Fibroblast of lung (primary cell): Measurements from ENCODE around the gene TMEM225B. TPM values are rescaled to one million over a fixed set of nuclear protein-coding genes. Genes with fewer than 3 reads are reported as not detected.

Experiments
- DNase-seq, 2 donors: peaks; one replicate each; pipeline versions ENCODE4 v3.0.0 to v3.0.0-alpha.2; 2010; ENCODE audit warnings: low read depth in 2 of 2
- H2AFZ ChIP-seq: 2 replicates; pipeline ENCODE4 v1.5.1; 2012; ENCODE audit warnings: low read length, control low read depth, inconsistent platforms
- H3K27ac ChIP-seq: 2 replicates; pipeline ENCODE4 v1.5.1; 2011; ENCODE audit warnings: low read length, control low read depth; ENCODE audit not compliant: insufficient read depth
- H3K27me3 ChIP-seq: 2 replicates; pipeline ENCODE4 v1.5.1; 2011; ENCODE audit warnings: mild to moderate bottlenecking, low read length; ENCODE audit not compliant: control insufficient read depth, insufficient read depth
- H3K36me3 ChIP-seq: 2 replicates; pipeline ENCODE4 v1.5.1; 2011; ENCODE audit warnings: low read length; ENCODE audit not compliant: control insufficient read depth, insufficient read depth
- H3K4me1 ChIP-seq: 2 replicates; pipeline ENCODE4 v1.5.1; 2011; ENCODE audit warnings: low read length; ENCODE audit not compliant: control insufficient read depth, insufficient read depth; ENCODE audit errors: extremely low read depth
- H3K4me2 ChIP-seq: 2 replicates; pipeline ENCODE4 v1.5.1; 2011; ENCODE audit warnings: low read length, control low read depth; ENCODE audit not compliant: insufficient read depth; ENCODE audit errors: extremely low read depth
- H3K4me3 ChIP-seq, 4 experiments: fragments of 200-600 bp in 1 of 4; sonication (generic) in 1 of 4; replicated peaks in 1 of 4; 2 replicates each; pipeline ENCODE4 v1.5.1; 2011 to 2016; ENCODE audit warnings: low read length in 4 of 4, low read depth in 3 of 4, mild to moderate bottlenecking in 3 of 4, control low read depth in 2 of 4, inconsistent platforms in 1 of 4, mixed read lengths in 1 of 4; ENCODE audit not compliant: insufficient read depth in 1 of 4; ENCODE audit errors: control extremely low read depth in 1 of 4
- H3K79me2 ChIP-seq: 2 replicates; pipeline ENCODE4 v1.5.1; 2012; ENCODE audit warnings: mild to moderate bottlenecking, low read length, inconsistent platforms; ENCODE audit not compliant: control insufficient read depth, insufficient read depth
- H3K9ac ChIP-seq: 2 replicates; pipeline ENCODE4 v1.5.1; 2011; ENCODE audit warnings: mild to moderate bottlenecking, low read length, control low read depth; ENCODE audit not compliant: insufficient read depth
- H3K9me3 ChIP-seq: 2 replicates; pipeline ENCODE4 v1.5.1; 2012; ENCODE audit warnings: low read depth, low read length; ENCODE audit not compliant: control insufficient read depth, insufficient read depth
- H4K20me1 ChIP-seq: 2 replicates; pipeline ENCODE4 v1.5.1; 2011; ENCODE audit warnings: low read length; ENCODE audit not compliant: control insufficient read depth, insufficient read depth; ENCODE audit errors: extremely low read depth
- EZH2 ChIP-seq: IDR thresholded peaks from 2 replicates; pipeline ENCODE4 v1.5.1; 2012; ENCODE audit warnings: low read length, control low read depth, mild to moderate bottlenecking; ENCODE audit errors: missing control alignments
- polyA plus RNA-seq, 2 donors: library from polyadenylated mRNA; depleted of rRNA in 1 of 2; stranded (reverse) in 1 of 2; unstranded in 1 of 2; fragments of >200 nt; gene quantifications; 2 replicates each; pipeline ENCODE4 v1.2.1, GENCODE V29; 2011 to 2012; ENCODE audit warnings: missing spikeins in 1 of 2
- total RNA-seq: library from RNA; depleted of rRNA; stranded (reverse); fragments of >200 nt; gene quantifications from 2 replicates; pipeline ENCODE4 v1.2.1, GENCODE V29; 2014
- TF ChIP-seq, protein P1 (sequence below), 2 donors: IDR thresholded peaks in 1 of 2; conservative IDR thresholded peaks in 1 of 2; 1 replicate in 1 of 2; 2 replicates in 1 of 2; pipeline ENCODE4 v1.5.1; 2011 to 2012; ENCODE audit warnings: low read length in 2 of 2, control low read depth in 1 of 2, inconsistent platforms in 1 of 2, low read depth in 1 of 2, mild to moderate bottlenecking in 1 of 2

The TMEM225B gene
- total and polyA plus RNA-seq, 2 donors (not counting 1 experiment from before 2014, with no cell fraction given) = 1.2 to 1.3 TPM

GRCh38 chr7:99588868-99589267 lies 9.2 kb upstream of the TMEM225B start:
- no peak overlapping the region for H3K9ac ChIP-seq
- H3K27me3 ChIP-seq = no peaks in the 10 kb centered on the region
- no peaks in the 10 kb centered on the region for H3K36me3 ChIP-seq
- H3K27ac ChIP-seq = no peak overlapping the region
- no peak for TF ChIP-seq EZH2
- TF ChIP-seq, protein P1, sequence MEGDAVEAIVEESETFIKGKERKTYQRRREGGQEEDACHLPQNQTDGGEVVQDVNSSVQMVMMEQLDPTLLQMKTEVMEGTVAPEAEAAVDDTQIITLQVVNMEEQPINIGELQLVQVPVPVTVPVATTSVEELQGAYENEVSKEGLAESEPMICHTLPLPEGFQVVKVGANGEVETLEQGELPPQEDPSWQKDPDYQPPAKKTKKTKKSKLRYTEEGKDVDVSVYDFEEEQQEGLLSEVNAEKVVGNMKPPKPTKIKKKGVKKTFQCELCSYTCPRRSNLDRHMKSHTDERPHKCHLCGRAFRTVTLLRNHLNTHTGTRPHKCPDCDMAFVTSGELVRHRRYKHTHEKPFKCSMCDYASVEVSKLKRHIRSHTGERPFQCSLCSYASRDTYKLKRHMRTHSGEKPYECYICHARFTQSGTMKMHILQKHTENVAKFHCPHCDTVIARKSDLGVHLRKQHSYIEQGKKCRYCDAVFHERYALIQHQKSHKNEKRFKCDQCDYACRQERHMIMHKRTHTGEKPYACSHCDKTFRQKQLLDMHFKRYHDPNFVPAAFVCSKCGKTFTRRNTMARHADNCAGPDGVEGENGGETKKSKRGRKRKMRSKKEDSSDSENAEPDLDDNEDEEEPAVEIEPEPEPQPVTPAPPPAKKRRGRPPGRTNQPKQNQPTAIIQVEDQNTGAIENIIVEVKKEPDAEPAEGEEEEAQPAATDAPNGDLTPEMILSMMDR (conservative IDR thresholded peaks at IDR 0.05 in 1 of 2, IDR thresholded peaks at IDR 0.05 in 1 of 2; ENCODE audit: low read depth in 1 of 2, low read length in 2 of 2) = no peak
- no peak overlapping the region for H3K4me3 ChIP-seq
- H4K20me1 ChIP-seq = no peaks in the 10 kb centered on the region
- H3K4me1 ChIP-seq = no peaks in the 10 kb centered on the region
- DNase-seq = no peak
- H3K79me2 ChIP-seq = no peaks in the 10 kb centered on the region
- H3K4me2 ChIP-seq = no peak overlapping the region
- H3K9me3 ChIP-seq = no peaks in the 10 kb centered on the region
- no peak overlapping the region for H2AFZ ChIP-seq

DNA sequence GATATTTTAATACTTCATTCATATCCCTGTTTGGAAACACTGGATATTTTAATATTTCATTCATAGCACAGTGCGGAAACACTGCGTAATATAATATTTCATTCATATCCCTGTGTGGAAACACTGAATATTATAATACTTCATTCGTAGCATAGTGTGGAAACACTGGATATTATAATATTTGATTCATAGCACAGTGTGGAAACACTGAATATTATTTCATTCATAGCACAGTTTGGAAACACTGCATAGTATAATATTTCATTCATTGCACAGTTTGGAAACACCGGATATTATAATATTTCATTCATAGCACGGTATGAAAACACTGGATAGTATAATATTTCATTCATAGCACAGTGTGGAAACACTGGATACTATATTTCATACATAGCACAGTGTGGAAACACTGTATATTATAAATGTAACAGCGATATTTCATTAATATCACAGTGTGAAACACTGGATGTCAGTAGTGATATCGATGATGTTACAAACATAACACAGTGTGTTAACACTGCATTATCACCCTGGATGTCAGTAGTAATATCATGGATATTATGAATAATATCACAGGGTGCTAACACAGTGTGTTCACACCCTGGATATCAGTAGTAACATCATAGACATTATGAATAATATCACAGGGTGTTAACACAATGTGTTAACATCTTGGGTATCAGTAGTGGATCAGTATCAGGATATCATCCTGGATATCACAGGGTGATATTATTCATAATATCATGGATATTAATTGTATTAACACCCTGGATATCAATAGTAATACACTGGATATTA lies 2.9 kb upstream of the TMEM225B start:
- Histone ChIP-seq H4K20me1 (no peaks in the 10 kb centered on the region), H2AFZ (no peak overlapping the region)
- TF ChIP-seq EZH2 = no peak
- TF ChIP-seq, protein P1 (conservative IDR thresholded peaks at IDR 0.05 in 1 of 2, IDR thresholded peaks at IDR 0.05 in 1 of 2; ENCODE audit: low read depth in 1 of 2, low read length in 2 of 2) = no peak

GRCh38 chr7:99596408-99596955 lies 1.6 kb upstream of the TMEM225B start:
- DNase-seq = no peak
- H3K9me3 ChIP-seq = no peaks in the 10 kb centered on the region
- H3K9ac ChIP-seq = no peak overlapping the region
- H2AFZ ChIP-seq = no peak overlapping the region
- H3K27ac ChIP-seq = no peak overlapping the region
- H3K79me2 ChIP-seq = no peaks in the 10 kb centered on the region
- H3K27me3 ChIP-seq = no peaks in the 10 kb centered on the region
- H3K4me1 ChIP-seq = no peaks in the 10 kb centered on the region
- H3K4me2 ChIP-seq = no peak overlapping the region
- TF ChIP-seq, protein P1 (conservative IDR thresholded peaks at IDR 0.05 in 1 of 2, IDR thresholded peaks at IDR 0.05 in 1 of 2; ENCODE audit: low read depth in 1 of 2, low read length in 2 of 2) = no peak
- TF ChIP-seq EZH2 = no peak
- no peaks in the 10 kb centered on the region for H4K20me1 ChIP-seq
- no peaks in the 10 kb centered on the region for H3K36me3 ChIP-seq
- H3K4me3 ChIP-seq = no peak overlapping the region

More for the DNA sequence above, 2.9 kb upstream of the TMEM225B start:
- H3K9me3 ChIP-seq = no peaks in the 10 kb centered on the region
- no peaks in the 10 kb centered on the region for H3K79me2 ChIP-seq
- H3K4me3 ChIP-seq = no peak overlapping the region
- no peak overlapping the region for H3K9ac ChIP-seq
- no peak for DNase-seq
- no peaks in the 10 kb centered on the region for H3K36me3 ChIP-seq
- no peak overlapping the region for H3K27ac ChIP-seq
- no peaks in the 10 kb centered on the region for H3K4me1 ChIP-seq
- no peaks in the 10 kb centered on the region for H3K27me3 ChIP-seq
- H3K4me2 ChIP-seq = no peak overlapping the region
